Endothelial cell of umbilical vein (primary cell): ENCODE measurements around the gene CLP1. TPM values are rescaled to one million over a fixed set of nuclear protein-coding genes. Genes with fewer than 3 reads are reported as not detected.
A peak's percentile ranks its signal among the peaks of the same experiment; 100 is the strongest.

ENCODE experiments used
- BruUV-seq: library from RNA; stranded (reverse); fragments of 400-500 nt; replicated peaks from 2 replicates; lab custom pipeline; 2021; lab: Mats Ljungman, UMichigan
- CTCF ChIA-PET: fragments of 300-600, 350-600 bp; sonication (Branson Sonifier 250); formaldehyde crosslinking; loops from one replicate; lab custom pipeline; 2021; ENCODE audit warnings: antibody characterized with exemption, inconsistent platforms; lab: Charles Lee
- POLR2A ChIA-PET: fragments of 300-600, 350-600 bp; sonication (Branson Sonifier 250); formaldehyde crosslinking; loops from one replicate; lab custom pipeline; 2021; ENCODE audit warnings: antibody characterized with exemption, inconsistent platforms; lab: Charles Lee
- DNase-seq: peaks from one replicate; pipeline ENCODE4 v3.0.0-alpha.2; 2011; ENCODE audit warnings: low read depth, low spot score
- FAIRE-seq: peaks from 2 replicates; lab custom pipeline; 2011; peaks lifted over from hg19 to GRCh38; lab: Jason Lieb, UNC
- H2AFZ ChIP-seq: 2 replicates; pipeline ENCODE4 v1.6.0; 2012; ENCODE audit warnings: low read depth, low read length, control low read depth, inconsistent platforms
- H3K27ac ChIP-seq: 2 replicates; pipeline ENCODE4 v1.5.1; 2011; ENCODE audit warnings: low read depth, mild to moderate bottlenecking, control low read depth, low read length, moderate library complexity; ENCODE audit not compliant: insufficient read depth
- H3K27me3 ChIP-seq, 2 experiments: 2 replicates each; pipeline versions ENCODE4 v1.6.0 to v1.6.1; 2011; ENCODE audit warnings: low read length in 2 of 2, mixed read lengths in 1 of 2; ENCODE audit not compliant: control insufficient read depth in 2 of 2, insufficient read depth in 2 of 2
- H3K36me3 ChIP-seq, 2 experiments: 2 replicates in 1 of 2; 3 replicates in 1 of 2; pipeline ENCODE4 v1.5.1; 2011; ENCODE audit warnings: low read length in 2 of 2, mild to moderate bottlenecking in 1 of 2, moderate library complexity in 1 of 2; ENCODE audit not compliant: control insufficient read depth in 2 of 2, insufficient read depth in 2 of 2; ENCODE audit errors: extremely low read depth in 1 of 2
- H3K4me1 ChIP-seq: 3 replicates; pipeline ENCODE4 v1.5.1; 2011; ENCODE audit warnings: mild to moderate bottlenecking, low read length; ENCODE audit not compliant: control insufficient read depth, insufficient read depth; ENCODE audit errors: extremely low read depth
- H3K4me2 ChIP-seq: 2 replicates; pipeline ENCODE4 v1.6.1; 2011; ENCODE audit warnings: low read length, control low read depth, mixed read lengths; ENCODE audit not compliant: insufficient read depth
- H3K4me3 ChIP-seq, 3 experiments: fragments of 200-600 bp in 1 of 3; sonication (generic), shearing (Covaris generic) in 1 of 3; replicated peaks in 1 of 3; 2 replicates each; pipeline ENCODE4 v1.5.1; 2011 to 2016; ENCODE audit warnings: control low read depth in 3 of 3, low read length in 3 of 3, mild to moderate bottlenecking in 2 of 3, inconsistent platforms in 1 of 3, low read depth in 1 of 3, moderate library complexity in 1 of 3; ENCODE audit not compliant: insufficient read depth in 1 of 3
- H3K79me2 ChIP-seq: 2 replicates; pipeline ENCODE4 v1.6.0; 2012; ENCODE audit warnings: low read length, inconsistent platforms; ENCODE audit not compliant: control insufficient read depth, insufficient read depth
- H3K9ac ChIP-seq: replicated peaks from 2 replicates; pipeline ENCODE3; 2011; ENCODE audit warnings: low read length, control low read depth; ENCODE audit not compliant: insufficient read depth; ENCODE audit errors: extremely low read depth
- H3K9me1 ChIP-seq: replicated peaks from 3 replicates; pipeline ENCODE4 v1.6.0; 2011; ENCODE audit warnings: mild to moderate bottlenecking, low read length; ENCODE audit not compliant: control insufficient read depth, insufficient read depth; ENCODE audit errors: extremely low read depth
- H3K9me3 ChIP-seq: replicated peaks from 2 replicates; pipeline ENCODE4 v1.5.1; 2012; ENCODE audit warnings: low read length, inconsistent platforms; ENCODE audit not compliant: control insufficient read depth, insufficient read depth
- H4K20me1 ChIP-seq: replicated peaks from 2 replicates; pipeline ENCODE3; 2011; ENCODE audit warnings: mild to moderate bottlenecking, low read length; ENCODE audit not compliant: control insufficient read depth, insufficient read depth; ENCODE audit errors: extremely low read depth
- CTCF ChIP-seq, 2 donors: IDR thresholded peaks; 1 replicate in 1 of 2; 2 replicates in 1 of 2; pipeline ENCODE4 v1.5.1; 2011; ENCODE audit warnings: low read length in 2 of 2, mild to moderate bottlenecking in 2 of 2, moderate library complexity in 2 of 2, control low read depth in 1 of 2, inconsistent platforms in 1 of 2, low read depth in 1 of 2; ENCODE audit not compliant: insufficient read depth in 1 of 2; ENCODE audit errors: extremely low read depth in 1 of 2
- EZH2 ChIP-seq: IDR thresholded peaks from 2 replicates; pipeline ENCODE4 v1.6.1; 2012; ENCODE audit warnings: borderline replicate concordance, low read depth, mild to moderate bottlenecking, moderate library complexity, low read length, inconsistent platforms; ENCODE audit not compliant: severe bottlenecking
- FOS ChIP-seq: IDR thresholded peaks from 2 replicates; pipeline ENCODE4 v1.6.1; 2011; ENCODE audit warnings: mild to moderate bottlenecking, low read length, moderate library complexity, borderline replicate concordance; ENCODE audit not compliant: insufficient read depth
- GATA2 ChIP-seq: IDR thresholded peaks from 2 replicates; pipeline ENCODE4 v1.7.0; 2011; ENCODE audit warnings: low read depth, mild to moderate bottlenecking, moderate library complexity, mixed read lengths, low read length; ENCODE audit not compliant: insufficient read length, insufficient read depth
- JUN ChIP-seq: IDR thresholded peaks from 2 replicates; pipeline ENCODE4 v1.6.1; 2011; ENCODE audit warnings: borderline replicate concordance, low read depth; ENCODE audit not compliant: insufficient read length, insufficient read depth
- MAX ChIP-seq: IDR thresholded peaks from 2 replicates; pipeline ENCODE4 v1.6.1; 2011; ENCODE audit not compliant: insufficient read depth, insufficient read length
- MYC ChIP-seq: IDR thresholded peaks from one replicate; pipeline ENCODE4 v1.6.1; 2011; ENCODE audit warnings: mild to moderate bottlenecking, low read depth, low read length
- POLR2A ChIP-seq: IDR thresholded peaks from 2 replicates; pipeline ENCODE4 v1.6.1; 2012; ENCODE audit warnings: low read depth, mild to moderate bottlenecking, control low read depth, low read length
- POLR2AphosphoS5 ChIP-seq: IDR thresholded peaks from 2 replicates; pipeline ENCODE4 v1.6.1; 2012; ENCODE audit warnings: low read depth, mild to moderate bottlenecking, control low read depth, low read length, moderate library complexity; ENCODE audit not compliant: insufficient read depth
- dilution Hi-C: fragments of 300-500 bp; cut with MboI; formaldehyde crosslinking; loops from one replicate; pipeline ENCODE4 v1.15.0; 2019; ENCODE audit warnings: low sequenced_read_pairs; ENCODE audit not compliant: extremely low pct_ligation_motif_present
- intact Hi-C: fragments of 100-400 bp; cut with micrococcal nuclease; formaldehyde crosslinking; loops from one replicate; pipeline ENCODE4 v1.10.0; 2022
- polyA plus RNA-seq, 4 experiments: library from polyadenylated mRNA; depleted of rRNA in 3 of 4; stranded (reverse) in 3 of 4; unstranded in 1 of 4; fragments of >200 nt; gene quantifications; 2 replicates each; pipeline versions ENCODE4 v1.2.1 to v1.2.3, GENCODE V29; 2011 to 2012; ENCODE audit warnings: missing spikeins in 1 of 4
- total RNA-seq: library from RNA; stranded (reverse); gene quantifications from 2 replicates; pipeline ENCODE4 v1.2.3, GENCODE V29; 2021

The CLP1 gene
- total and polyA plus RNA-seq, 2 donors (not counting 3 experiments of a cell fraction or from before 2014, with no cell fraction given): 17.9 to 20.8 TPM

- ChIA-PET CTCF (interaction anchor here (0.9 to 5.1 kb wide), 2 partner anchors 77 to 154 kb away, joined by 4 to 126 read pairs; partner anchors contain the start of gene UBE2L6), POLR2A (no interaction called here)
- H4K20me1 ChIP-seq: no peaks in the 10 kb centered on the region
- H3K9ac ChIP-seq: no peak overlapping the region
- H3K9me1 ChIP-seq: no peaks in the 10 kb centered on the region
- H3K79me2 ChIP-seq: no peaks in the 10 kb centered on the region
- no peak overlapping the region for H2AFZ ChIP-seq
- FAIRE-seq (no peak), DNase-seq (no peak)
- no TSS peak for BruUV-seq
- no peak overlapping the region for H3K4me2 ChIP-seq
- H3K36me3 ChIP-seq: no peaks in the 10 kb centered on the region
- H3K9me3 ChIP-seq: no peaks in the 10 kb centered on the region
- H3K27ac ChIP-seq: no peak overlapping the region
- peaks cover 3% of the 10 kb centered on the region for H3K4me1 ChIP-seq
- H3K4me3 ChIP-seq: no peak overlapping the region
- intact Hi-C loops: loop anchor here (5.0 kb wide), 1 partner anchor 320 kb away; no protein-coding TSS in a partner anchor
- TF ChIP-seq GATA2 (no peak), EZH2 (peak; percentile 69), POLR2A (peak; percentile 39), CTCF (IDR thresholded peaks at IDR 0.05; ENCODE audit: extremely low read depth in 1 of 2, insufficient read depth in 1 of 2, low read depth in 1 of 2, low read length in 2 of 2) (no peak), POLR2AphosphoS5 (peak; percentile 51), FOS (no peak), MYC (no peak), JUN (no peak), MAX (no peak)
- H3K27me3 ChIP-seq: peaks cover 40 to 54% of the 10 kb centered on the region in 2 experiments
- dilution Hi-C loops: no loop called here
These were observed 10.7 kb upstream of the CLP1 start for GRCh38 chr11:57646799-57647303.
